Kidney (tissue), 14 donors: ENCODE data around the gene DAGLB. TPM values are rescaled to one million over a fixed set of nuclear protein-coding genes. Genes with fewer than 3 reads are reported as not detected.

Source experiments
- DNase-seq, 5 donors: peaks; one replicate each; pipeline ENCODE4 v3.0.0-alpha.2; 2013 to 2020
- FAIRE-seq: peaks from 2 replicates; lab custom pipeline; 2012; peaks lifted over from hg19 to GRCh38; lab: Jason Lieb, UNC
- H3K27ac ChIP-seq, 2 donors: one replicate each; pipeline ENCODE4 v1.7.0; 2013; ENCODE audit warnings: low read depth in 2 of 2, low read length in 2 of 2, inconsistent platforms in 1 of 2
- H3K27me3 ChIP-seq: one replicate; pipeline ENCODE4 v1.7.1; 2013; ENCODE audit warnings: low read length, inconsistent platforms; ENCODE audit not compliant: control insufficient read depth, insufficient read depth
- H3K36me3 ChIP-seq, 3 donors: one replicate each; pipeline versions ENCODE4 v1.7.0 to v1.7.1; 2013; ENCODE audit warnings: low read length in 3 of 3, control low read depth in 1 of 3, inconsistent platforms in 1 of 3; ENCODE audit not compliant: insufficient read depth in 3 of 3, control insufficient read depth in 2 of 3
- H3K4me1 ChIP-seq, 3 donors: one replicate each; pipeline versions ENCODE4 v1.7.0 to v1.7.1; 2013; ENCODE audit warnings: low read length in 3 of 3, inconsistent platforms in 1 of 3, low read depth in 1 of 3; ENCODE audit not compliant: control insufficient read depth in 2 of 3, insufficient read depth in 2 of 3
- H3K4me3 ChIP-seq, 3 donors: one replicate each; pipeline versions ENCODE4 v1.7.0 to v1.8.1; 2013; ENCODE audit warnings: low read length in 3 of 3, control low read depth in 1 of 3, inconsistent platforms in 1 of 3
- H3K9ac ChIP-seq, 3 donors: one replicate each; pipeline versions ENCODE4 v1.7.0 to v1.7.1; 2013; ENCODE audit warnings: low read length in 3 of 3, control low read depth in 1 of 3, inconsistent platforms in 1 of 3
- H3K9me3 ChIP-seq, 3 donors: one replicate each; pipeline versions ENCODE4 v1.7.0 to v1.7.1; 2013; ENCODE audit warnings: low read length in 3 of 3, control low read depth in 1 of 3, inconsistent platforms in 1 of 3; ENCODE audit not compliant: control insufficient read depth in 2 of 3, insufficient read depth in 1 of 3
- CTCF ChIP-seq: IDR thresholded peaks from 3 replicates; pipeline ENCODE4 v1.5.1; 2012; ENCODE audit warnings: mild to moderate bottlenecking, moderate library complexity, borderline replicate concordance; ENCODE audit not compliant: insufficient read depth; ENCODE audit errors: extremely low read depth
- intact Hi-C: fragments of 100-400 bp; cut with DNase I; formaldehyde crosslinking; loops from one replicate; pipeline ENCODE4 v1.11.1; 2022
- polyA plus RNA-seq: library from polyadenylated mRNA; stranded (reverse); fragments of 350-450 nt; fragmentation: Illumina TruSeq; extraction: RNeasy Lipid Tissue Mini Kit (QIAGEN cat#74804); gene quantifications from one replicate; pipeline ENCODE4 v1.2.3, GENCODE V29; 2014; ENCODE audit warnings: low read depth, low replicate concordance; ENCODE audit not compliant: insufficient read depth
- total RNA-seq: library from RNA; stranded (reverse); fragmentation: NEBNext Ultra II Directional; extraction: Animal tissue kit (Norgen Biotek cat#: 25700); gene quantifications from one replicate; pipeline ENCODE4 v1.2.1, GENCODE V29; 2021
- donor health status: control.
- donor health status: control.
- donor health status: control.
- donor health status: control.
- donor health status: control.
- donor health status: DM: yes; HTN: yes; CAD: no.
- donor health status: Normal renal cell carcinoma (clear cell type).

Gene DAGLB
- total and polyA plus RNA-seq, 2 donors from 2014 or later: 7.7 to 25.6 TPM

- intact Hi-C loops: no loop called here
- FAIRE-seq (no peak), DNase-seq (no peak)
- Histone ChIP-seq H3K27me3 (no peaks in the 10 kb centered on the region), H3K4me1 (peaks cover 0 to 20% (median 3%) of the 10 kb centered on the region in 3 donors), H3K36me3 (peaks cover 2 to 18% (median 4%) of the 10 kb centered on the region in 3 donors), H3K9ac (no peak overlapping the region), H3K27ac (peak overlapping the region; percentile 4 to 43), H3K9me3 (no peaks in the 10 kb centered on the region), H3K4me3 (no peak overlapping the region)
- TF ChIP-seq CTCF: no peak
Measured at GRCh38 chr7:6393667-6394056, 54.1 kb downstream of the DAGLB start.

GRCh38 chr7:6392712-6393666, 54.8 kb downstream of the DAGLB start:
- no peak overlapping the region for H3K9ac ChIP-seq
- peaks cover 7 to 21% (median 8%) of the 10 kb centered on the region in 3 donors for H3K36me3 ChIP-seq
- peak overlapping the region; percentile 59 to 70 for H3K27ac ChIP-seq
- H3K4me3 ChIP-seq: no peak overlapping the region
- peaks cover 0 to 17% (median 3%) of the 10 kb centered on the region in 3 donors for H3K4me1 ChIP-seq
- DNase-seq (peak in 2 of 5 donors; percentile 48 to 86), FAIRE-seq (no peak)
- no peaks in the 10 kb centered on the region for H3K27me3 ChIP-seq
- intact Hi-C loops: no loop called here
- H3K9me3 ChIP-seq: no peaks in the 10 kb centered on the region
- TF ChIP-seq CTCF: no peak

GRCh38 chr7:6389728-6390127, 58.0 kb downstream of the DAGLB start:
- DNase-seq: no peak
- FAIRE-seq: no peak
- Histone ChIP-seq H3K36me3 (peaks cover 8 to 21% (median 11%) of the 10 kb centered on the region in 3 donors), H3K9me3 (no peaks in the 10 kb centered on the region), H3K27me3 (no peaks in the 10 kb centered on the region), H3K27ac (no peak overlapping the region), H3K4me1 (peaks cover 0 to 20% (median 15%) of the 10 kb centered on the region in 3 donors), H3K4me3 (no peak overlapping the region), H3K9ac (no peak overlapping the region)
- intact Hi-C loops: no loop called here
- TF ChIP-seq CTCF: no peak
